IPS DF 4.7 (cell line): ENCODE measurements around the gene TOR4A.

Source experiments
- DNase-seq: peaks from one replicate; pipeline ENCODE4 v3.0.0-alpha.2; 2013; ENCODE audit warnings: low spot score; ENCODE audit errors: extremely low read depth

Gene TOR4A

DNA sequence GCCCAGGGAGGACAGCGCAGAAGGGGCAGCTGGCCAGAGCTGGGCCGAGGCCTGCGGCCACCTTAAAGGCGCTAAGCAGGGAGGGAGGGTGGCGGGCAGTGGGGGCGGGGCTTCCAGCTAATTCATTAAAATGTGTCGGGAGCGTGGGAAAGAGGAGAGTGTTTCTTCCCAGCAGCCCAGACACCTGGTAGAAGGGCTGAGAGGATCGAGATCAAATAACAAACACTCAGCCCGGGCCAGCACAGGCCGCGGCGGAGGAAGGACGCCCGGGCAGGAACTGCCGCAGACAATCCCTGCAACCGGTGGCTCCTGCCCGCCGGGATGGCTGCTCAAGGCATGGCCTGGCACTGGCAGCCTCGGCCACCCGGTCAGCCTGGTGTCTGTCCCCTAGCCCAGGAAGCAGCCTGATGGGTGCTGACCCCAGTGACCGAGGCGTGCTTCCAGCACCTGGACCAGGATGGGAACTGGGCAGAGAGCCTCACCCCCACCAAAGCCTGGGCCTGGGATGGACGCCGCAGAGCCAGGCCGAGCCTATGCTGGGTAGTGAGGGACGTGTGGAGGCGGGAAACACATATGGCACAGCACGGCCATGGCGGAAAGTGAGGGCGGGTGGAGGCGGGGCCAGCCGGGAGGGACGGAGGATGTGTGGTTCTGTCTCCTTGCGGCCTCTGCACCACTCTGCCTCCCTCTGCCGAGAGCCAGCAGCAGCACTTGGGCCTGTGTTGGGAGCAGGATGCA, 27.7 kb downstream of the TOR4A start:
- no peak for DNase-seq

DNA sequence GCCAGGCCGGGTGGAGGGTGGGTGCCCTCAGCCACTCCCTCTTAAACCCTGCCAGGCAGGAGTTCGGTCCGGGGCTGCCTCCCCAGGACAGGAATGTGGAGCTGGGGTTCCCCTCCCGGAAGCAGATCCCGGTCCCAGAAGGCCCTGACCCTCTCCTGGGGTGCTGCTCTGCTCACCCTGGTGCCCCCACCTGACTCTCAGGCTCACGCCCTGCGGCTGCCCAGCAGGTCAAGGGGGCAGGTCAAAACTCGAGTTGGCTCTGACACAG, 28.2 kb downstream of the TOR4A start:
- no peak for DNase-seq

DNA sequence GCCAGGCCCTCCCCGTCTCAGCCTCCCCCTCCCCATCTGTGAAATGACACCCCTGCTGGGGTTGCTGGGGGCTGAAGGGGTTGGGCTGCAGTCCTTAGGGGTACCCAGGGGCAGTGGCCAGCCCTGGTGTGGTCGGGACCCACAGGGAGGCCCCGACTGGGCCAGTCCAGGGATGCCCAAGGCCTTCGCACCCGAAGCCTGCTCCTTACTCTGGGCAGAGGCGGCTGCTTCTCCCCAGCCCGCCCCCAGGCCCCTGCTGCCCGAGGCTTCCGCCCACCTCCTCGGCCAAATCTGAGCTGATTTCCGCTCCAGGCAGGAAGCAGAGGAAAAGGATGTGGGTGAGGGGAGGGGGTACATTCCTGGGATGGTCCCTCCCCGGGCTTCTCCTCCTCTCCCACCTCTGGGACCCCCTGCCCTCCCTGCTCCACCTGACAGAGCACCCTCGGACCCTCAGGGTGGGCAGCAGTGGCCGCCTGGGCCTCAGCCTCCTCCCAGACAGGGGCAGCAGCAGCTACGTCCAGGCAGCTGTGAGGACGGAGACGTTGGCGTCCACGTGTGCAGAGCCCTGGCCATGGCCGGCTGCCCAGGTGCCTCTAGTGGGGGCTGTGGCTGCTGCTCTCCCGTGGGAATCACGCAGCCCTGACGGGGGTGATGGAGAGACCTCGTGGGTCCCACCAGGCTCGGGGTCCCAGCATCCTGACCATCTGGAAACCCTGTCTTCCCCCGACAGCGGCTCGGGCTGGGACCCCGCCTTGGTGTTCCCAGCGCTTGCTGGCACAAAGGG, 28.7 kb downstream of the TOR4A start:
- no peak for DNase-seq

DNA sequence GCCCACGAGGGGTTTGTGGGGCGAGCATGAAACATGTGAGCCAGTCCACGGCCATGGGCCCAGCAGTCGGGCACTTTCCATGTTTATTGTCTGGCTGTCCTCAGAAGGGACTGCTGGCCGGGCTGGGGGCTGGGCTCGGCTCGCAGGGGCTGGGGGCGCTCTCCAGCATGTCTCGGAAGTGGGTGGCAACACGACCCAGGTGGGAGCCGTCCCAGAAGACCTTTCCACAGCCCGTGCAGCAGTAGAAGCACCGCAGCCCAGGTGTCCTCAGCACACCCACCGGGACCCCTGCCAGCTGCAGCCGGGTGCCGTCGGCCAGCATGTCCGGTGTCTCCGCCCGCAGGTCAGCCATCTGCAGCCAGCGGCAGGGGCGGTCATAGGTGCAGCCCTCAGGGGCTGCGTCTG, 29.3 kb downstream of the TOR4A start:
- DNase-seq: no peak

DNA sequence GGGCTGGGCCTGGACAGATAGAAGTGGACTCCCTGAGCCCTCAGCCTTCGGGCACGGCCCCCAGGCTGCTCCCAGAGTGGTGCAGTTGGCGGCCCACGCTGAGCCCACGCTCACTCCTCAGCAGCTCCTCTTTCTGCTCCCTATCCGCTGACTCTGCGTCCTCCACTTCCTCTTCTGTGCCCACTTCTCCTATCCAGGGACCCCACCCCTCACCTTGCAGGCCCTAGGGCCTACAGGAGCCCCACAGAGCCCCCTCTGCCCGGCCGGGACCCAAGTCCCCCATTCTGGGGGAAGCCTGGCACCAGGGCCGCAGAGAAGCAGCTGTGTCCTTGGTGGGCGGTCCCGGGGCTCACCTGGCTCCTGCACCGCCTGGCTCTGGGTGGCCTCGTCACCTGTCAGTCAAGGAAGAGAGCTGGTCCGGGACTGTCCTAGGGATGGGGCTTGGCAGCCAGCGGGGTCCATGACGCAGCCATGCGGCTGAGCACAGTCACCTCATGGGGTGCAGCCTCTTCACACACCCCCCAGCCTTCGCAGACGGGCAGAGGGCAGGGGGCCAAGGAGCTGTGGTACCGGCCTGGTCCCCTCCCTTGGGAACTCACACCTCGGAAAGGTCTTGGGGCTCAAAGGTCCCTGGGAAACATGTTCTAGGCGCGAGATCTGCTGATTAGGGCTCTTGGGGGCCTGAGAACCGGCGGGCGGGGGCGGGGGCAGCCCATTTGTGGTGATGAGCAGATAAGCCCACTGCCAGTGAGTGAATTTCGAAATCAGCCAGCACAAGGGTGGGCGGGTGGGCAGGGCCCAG, 29.9 kb downstream of the TOR4A start:
- no peak for DNase-seq

DNA sequence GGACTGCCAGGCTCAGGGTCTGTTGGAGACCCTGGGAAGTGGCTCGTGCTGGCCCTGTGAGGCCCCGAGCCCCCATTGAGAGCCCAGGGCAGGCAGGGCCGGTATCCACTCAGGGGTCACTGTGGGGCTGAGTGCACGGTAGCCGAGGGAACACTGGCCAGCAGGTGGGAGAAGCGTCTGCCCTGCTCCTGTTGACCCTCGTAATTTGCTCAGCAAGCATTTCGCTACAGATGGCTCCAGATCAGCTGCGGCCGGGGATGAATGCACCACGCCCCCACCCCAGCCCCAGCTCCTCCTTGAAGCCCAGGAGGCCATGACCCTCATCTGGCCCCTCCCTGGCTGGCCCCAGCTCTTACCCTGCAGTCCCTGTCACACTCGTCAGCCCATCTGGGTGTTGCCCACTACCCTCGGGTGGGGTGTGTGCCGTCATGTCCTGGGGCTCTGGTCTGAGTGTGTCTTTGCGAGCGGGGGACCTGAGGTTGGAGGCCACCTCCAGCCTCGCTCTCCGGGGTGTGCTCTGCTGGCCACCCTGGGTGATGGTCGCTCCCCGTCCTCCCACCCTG, 30.6 kb downstream of the TOR4A start:
- no peak for DNase-seq

DNA sequence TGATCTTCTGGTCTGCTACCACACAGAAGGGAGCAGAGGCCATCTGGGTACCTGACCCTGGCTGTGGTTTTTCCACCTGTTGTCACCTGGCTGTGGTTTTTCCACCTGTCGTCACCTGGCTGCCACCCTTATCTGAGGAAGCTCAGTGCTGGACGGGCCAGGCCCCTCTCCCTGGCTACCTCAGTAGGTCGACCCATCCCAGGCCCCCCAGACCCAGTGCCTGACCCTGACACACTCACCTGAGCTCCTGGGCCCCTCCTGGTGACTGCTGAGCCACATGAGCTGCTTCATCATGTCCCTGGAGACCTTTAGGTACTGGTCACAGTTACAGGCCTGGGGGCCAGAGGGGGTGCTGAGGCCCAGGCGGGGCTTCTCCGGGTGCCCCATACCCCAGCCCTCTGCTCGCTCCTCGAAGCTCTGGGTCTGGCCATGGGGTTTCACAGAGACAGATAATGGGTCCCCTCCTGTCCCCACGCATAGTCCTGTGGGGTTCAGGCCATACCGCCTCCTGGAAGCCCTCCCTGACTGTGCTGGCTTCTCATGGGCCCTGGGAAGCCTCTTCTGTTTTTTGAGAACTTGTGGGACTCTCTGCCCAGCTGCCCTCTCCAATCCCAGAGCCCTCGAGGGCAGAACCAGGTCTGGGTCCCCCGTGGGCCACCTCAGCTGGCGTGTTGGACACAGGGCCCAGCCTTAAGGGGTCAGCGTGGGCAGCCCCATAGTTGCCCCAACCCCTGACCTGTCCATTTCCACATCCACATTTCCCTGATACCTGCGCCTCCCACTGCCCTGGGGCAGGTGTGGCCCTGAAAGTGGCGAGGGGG, 32.1 kb downstream of the TOR4A start:
- DNase-seq: no peak

DNA sequence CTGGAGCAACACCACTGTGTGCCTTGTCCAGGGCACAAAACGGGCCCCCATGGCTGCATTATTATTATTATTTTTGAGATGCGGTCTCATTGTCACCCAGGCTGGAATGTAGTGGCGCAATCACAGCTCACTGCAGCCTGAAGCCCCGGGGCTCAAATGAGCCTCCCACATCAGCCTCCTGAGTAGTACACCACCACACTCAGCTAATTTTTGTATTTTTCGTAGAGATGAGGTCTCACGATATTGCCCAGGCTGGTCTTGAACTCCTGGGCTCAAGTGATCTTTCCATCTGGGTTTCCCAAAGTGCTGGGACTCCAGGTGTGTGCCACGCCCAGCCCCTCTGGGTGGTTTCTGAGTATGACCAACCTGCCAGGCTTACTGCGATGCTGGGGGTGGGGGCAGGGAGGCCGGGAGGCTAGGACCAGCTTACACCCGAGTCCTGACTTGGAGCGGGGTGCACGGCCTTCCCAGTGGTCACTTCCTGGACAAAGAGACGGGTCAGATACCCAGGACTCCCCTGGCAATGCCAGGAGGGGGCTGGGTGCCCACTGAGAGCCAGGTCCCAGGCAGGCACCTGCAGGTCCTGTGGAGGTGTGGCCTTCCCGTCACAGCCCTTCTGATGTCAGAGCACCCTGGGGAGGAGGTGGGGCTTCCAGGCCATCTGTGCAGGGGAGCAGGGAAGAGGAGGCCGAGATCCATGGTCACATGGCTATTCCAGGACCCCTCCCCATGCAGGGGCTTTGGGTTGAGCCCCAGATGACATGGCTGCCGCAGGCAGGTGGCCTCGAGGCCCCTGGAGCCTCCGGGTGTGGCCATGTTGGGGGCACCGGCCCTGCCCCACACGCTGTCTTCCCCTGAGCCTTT, 32.9 kb downstream of the TOR4A start:
- no peak for DNase-seq

DNA sequence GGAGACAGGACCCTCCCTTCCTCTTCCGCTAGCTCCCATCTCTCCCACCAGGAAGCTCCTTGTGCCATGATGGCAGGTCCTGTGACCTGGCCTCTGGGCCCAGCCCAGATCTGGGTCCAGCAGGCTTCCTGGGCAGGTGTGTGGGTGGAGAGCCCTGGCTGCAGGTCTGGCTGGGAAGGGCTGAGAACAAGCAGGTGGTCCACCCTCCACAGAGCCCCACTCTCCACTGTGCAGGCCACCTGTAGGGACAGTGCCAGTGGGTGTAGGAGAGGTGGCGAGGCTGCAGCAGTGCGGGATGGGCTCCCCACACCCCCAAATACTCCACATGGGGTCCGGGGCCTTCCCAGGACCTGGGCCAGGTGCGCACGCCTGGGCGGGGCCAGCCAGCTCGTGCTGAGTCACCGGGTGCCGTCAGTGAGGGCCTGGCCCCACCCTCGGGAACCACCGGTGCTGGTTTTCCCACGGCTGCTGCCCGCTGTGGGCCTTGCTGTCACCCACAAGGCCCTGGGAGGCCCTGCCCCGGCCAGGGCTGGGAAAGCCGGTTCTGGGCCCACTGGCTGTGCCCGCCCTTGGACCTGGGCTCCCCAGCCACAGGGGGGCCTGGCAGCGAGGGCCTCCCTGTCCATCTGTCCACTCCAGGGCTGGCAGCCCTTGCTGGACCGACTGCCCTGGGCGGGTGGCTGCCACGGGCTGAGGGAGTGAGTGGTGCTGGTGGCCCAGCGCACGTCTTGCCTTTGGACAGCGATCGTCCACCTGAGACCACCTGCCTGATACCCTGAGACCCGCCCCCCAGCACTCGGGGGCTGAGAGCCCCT, 33.9 kb downstream of the TOR4A start:
- no peak for DNase-seq

DNA sequence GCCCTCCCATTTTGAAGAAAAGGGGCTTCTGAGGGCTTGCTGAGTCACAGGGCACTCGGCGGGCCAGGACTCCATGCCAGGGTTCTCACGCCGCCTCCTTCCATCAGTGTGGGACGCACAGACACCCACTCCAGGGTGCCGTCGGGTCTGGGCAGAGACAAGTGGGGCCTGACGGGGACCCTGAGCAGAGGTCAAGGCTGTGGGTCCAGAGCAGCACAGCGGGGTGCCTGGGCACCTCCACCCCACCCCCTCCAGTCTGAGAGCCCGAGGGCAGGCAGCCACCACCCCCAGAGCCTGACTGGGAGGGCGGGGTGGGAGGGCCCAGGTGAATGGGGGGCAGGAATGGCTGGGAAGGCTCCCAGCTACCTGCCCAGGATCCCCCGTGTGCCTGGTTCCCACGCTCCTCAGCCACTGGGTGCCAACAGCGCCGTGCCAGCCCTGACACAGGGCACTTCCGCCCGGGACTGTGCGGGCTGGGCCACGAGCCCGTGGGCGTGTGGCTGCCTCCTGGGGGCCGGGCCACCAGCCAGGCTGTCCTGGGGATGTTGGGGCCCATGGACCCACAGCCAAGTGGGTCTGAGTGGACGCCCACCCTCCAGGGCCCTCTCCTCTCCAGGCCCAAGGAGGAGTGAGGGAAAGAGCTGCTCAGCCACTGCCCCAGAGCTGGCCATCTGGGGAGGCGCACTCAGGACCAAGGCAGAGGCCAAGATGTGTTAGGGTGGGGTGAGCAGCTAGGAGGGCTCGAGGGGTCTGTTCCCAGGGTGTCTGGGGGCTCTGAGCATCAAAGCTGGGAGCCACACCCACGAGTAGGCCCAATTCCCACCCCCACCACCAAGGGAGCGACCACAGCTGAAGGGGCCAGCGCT, 34.7 kb downstream of the TOR4A start:
- no peak for DNase-seq

DNA sequence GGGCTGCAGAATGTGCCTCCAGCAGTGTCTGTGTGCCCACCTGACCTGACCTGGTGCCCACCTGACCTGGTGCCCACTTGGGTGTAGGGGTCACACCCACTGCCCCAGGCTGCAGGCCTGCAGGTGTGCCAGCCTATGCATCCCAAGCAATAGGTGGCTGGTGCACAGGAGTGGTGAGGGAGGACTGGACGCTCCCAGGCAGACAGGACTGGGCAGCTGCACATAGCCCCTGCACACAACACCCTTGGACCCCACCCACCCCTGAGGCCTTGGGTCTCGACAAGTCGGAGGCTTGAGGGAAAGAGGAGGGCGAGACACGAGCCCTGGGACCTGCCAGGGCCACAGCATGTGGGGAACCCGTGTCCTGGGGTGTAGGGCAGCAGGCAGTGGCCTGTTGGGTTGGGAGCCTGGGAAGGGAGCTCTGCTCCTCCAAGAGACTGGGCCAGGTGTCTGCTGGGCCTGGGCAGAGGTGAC, 35.4 kb downstream of the TOR4A start:
- no peak for DNase-seq

DNA sequence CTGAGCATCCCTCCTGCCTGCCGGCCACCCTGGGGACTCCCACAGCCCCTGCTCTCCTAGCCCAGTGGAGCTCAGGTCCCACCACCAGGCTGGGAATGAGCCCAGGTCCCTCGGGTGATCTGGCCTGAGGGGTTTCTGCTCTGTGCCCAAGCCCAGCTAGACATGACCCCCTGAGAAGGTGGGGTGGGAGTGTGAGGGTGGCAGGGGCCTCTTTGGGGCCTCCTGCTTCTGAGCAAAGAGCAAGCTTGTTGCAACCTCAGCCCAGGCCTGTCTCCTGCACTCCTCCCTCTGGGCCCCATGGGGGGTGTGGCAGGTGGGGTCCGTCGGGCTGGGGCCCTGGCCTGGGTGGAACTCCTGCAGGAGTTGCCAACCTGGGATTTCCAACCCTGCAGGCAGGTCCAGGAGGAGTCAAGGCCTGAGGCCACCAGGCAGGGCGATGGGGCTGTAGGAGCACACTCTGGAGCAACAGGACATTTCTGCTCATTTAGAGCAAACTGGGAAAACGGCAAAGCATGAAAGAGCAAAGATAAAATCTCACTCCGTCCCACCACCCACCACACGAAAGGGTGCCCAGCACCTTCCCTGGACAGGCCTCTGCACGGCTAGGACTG, 35.9 kb downstream of the TOR4A start:
- DNase-seq: no peak

DNA sequence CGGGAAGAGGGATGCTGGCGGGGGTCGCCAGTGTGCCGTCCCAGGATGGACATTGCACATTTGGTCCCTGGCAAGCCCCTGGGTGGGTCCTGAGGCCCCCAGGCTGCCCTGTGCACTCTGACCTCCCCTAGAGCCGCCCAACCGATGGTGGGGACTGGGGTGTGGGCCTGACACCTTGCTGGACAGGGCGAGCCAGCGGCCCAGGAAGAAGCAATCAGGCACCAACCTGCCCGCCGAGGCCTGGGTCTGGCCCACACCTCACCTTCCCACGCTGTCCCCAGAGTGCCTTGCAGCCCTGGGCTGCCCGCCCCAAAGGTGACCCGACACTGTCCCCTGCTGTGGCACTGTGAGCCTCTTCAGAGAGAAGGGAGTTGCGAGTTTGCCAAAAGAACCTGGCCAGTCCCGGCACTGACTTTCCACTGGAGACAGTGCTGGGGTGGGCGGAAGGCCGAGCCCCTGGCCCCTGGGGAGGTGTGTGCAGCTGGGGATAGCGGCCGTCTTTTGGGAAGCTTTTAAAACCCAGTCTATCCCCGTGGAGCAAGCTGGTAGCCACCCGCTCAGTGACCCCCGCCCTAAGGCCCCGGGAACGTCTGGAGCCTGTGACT, 36.5 kb downstream of the TOR4A start:
- DNase-seq: no peak

DNA sequence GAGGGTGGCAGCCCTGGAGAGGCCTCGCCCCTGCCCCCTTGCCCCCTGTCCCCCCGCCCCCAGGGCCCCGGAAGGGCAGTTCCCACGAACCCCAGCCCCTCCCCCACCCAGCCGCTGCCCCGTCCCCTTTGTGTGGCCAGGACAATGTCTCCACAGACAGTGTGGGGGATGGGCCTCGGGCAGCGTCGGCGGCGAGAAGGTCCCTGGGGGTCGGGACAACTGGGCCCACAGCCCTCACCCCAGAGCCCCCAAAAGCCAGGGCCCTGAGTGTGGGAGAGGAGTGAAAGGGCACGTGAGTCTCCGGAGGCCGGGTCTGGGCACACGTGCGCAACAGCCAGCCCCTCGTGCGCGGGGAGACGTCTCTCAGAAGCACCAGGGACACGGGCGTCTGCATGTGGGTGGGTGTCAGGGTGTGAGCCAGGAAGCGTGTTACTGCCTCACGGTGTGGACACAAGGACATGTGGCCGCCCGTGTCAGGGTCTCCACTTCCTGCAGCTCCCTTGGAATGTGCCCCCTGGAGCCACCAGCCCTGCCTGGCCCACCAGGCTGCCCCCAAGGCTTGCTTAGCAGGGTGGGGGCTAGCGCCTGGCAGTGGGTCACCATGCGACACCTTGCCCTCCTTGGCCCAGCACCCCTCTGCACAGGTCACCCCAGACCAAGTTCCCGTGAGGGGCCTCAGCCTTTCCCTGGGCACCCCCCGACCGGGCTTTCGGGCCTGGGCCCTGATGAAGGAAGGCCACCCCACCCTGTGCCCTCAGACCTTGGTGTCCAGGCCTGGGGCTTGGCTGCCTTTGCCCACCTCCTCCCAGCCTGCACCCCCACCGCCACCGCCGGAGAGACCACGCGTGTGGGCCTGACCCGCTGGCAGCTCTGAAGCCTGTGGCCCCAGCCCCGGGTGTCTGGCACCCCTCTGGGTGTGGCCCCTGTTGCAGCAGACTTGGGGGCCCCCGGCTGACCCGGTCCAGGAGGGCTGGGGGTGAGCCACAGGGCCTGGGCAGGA, 37.3 kb downstream of the TOR4A start:
- DNase-seq: no peak

DNA sequence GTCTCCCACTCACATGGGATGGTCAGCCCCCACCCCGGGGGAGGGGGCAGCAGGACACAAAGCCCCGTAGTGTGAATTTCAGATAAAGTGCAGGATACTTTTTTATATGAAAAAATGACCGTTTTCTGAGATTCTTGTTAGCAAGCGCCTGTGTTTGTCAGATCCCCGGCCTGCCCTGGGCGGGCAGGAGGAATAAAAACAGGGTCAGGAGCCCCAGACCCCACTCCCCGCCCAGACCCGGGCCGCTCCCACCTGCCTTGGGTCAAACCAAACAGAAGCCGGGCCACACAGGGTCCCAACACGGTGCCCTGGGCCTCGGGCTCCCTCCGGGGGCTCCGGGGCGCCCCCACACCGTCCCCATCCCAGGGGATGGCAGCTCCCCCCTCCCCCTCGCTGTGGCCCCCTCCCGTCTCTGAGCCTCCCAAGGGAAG, 38.1 kb downstream of the TOR4A start:
- DNase-seq: no peak
